Thyroid gland (tissue), 4 donors: ENCODE measurements around the gene ELOVL2. TPM values are rescaled to one million over a fixed set of nuclear protein-coding genes. Genes with fewer than 3 reads are reported as not detected.

Source experiments
- DNase-seq, 2 donors: peaks; one replicate each; pipeline ENCODE4 v3.0.0-alpha.2; 2019
- H3K27ac ChIP-seq, 3 donors: fragments of 200-600 bp; sonication (generic); 1 replicate in 2 of 3; 2 replicates in 1 of 3; pipeline ENCODE4 v1.5.1; 2016 to 2019; ENCODE audit warnings: mild to moderate bottlenecking in 1 of 3, moderate library complexity in 1 of 3
- H3K27me3 ChIP-seq: fragments of 200-600 bp; sonication (generic); one replicate; pipeline ENCODE4 v1.5.1; 2019
- H3K36me3 ChIP-seq, 2 donors: fragments of 200-600 bp; sonication (generic); one replicate each; pipeline ENCODE4 v1.5.1; 2016 to 2019
- H3K4me1 ChIP-seq, 2 donors: fragments of 200-600 bp; sonication (generic); one replicate each; pipeline ENCODE4 v1.5.1; 2017 to 2019
- H3K4me3 ChIP-seq, 3 donors: fragments of 200-600 bp; sonication (generic); replicated peaks in 1 of 3; 1 replicate in 2 of 3; 2 replicates in 1 of 3; pipeline ENCODE4 v1.5.1; 2016; ENCODE audit warnings: mild to moderate bottlenecking in 1 of 3
- H3K9me3 ChIP-seq: fragments of 200-600 bp; sonication (generic); one replicate; pipeline ENCODE4 v1.5.1; 2017
- POLR2A ChIP-seq, 2 donors: fragments of 450-650 bp; IDR thresholded peaks; one replicate each; pipeline ENCODE4 v1.6.1; 2017; ENCODE audit warnings: antibody characterized with exemption in 2 of 2, mild to moderate bottlenecking in 2 of 2, moderate library complexity in 1 of 2
- WGBS, 2 donors: methylation state at CpG; one replicate each; pipeline ENCODE4 v1.1.5; 2017; 5-methylcytosine and 5-hydroxymethylcytosine counted together
- intact Hi-C: fragments of 100-400 bp; cut with DNase I; formaldehyde crosslinking; loops from one replicate; pipeline ENCODE4 v1.15.1; 2023
- total RNA-seq, 4 donors: library from RNA; depleted of rRNA; stranded (reverse); fragments of >200 nt; gene quantifications; one replicate each; pipeline ENCODE4 v1.2.3, GENCODE V29; 2016
- TF ChIP-seq, protein P1 (sequence below), 6 experiments: fragments of 200-600 bp in 3 of 6; fragments of 450-650 bp in 3 of 6; sonication (generic) in 3 of 6; IDR thresholded peaks; one replicate each; pipeline ENCODE4 v1.5.1; 2016 to 2019; ENCODE audit warnings: antibody characterized with exemption in 6 of 6, mild to moderate bottlenecking in 2 of 6, inconsistent platforms in 1 of 6, moderate library complexity in 1 of 6

The ELOVL2 gene
- total RNA-seq, 4 donors from 2014 or later = 0.27 to 1.0 (median 0.72) TPM

DNA sequence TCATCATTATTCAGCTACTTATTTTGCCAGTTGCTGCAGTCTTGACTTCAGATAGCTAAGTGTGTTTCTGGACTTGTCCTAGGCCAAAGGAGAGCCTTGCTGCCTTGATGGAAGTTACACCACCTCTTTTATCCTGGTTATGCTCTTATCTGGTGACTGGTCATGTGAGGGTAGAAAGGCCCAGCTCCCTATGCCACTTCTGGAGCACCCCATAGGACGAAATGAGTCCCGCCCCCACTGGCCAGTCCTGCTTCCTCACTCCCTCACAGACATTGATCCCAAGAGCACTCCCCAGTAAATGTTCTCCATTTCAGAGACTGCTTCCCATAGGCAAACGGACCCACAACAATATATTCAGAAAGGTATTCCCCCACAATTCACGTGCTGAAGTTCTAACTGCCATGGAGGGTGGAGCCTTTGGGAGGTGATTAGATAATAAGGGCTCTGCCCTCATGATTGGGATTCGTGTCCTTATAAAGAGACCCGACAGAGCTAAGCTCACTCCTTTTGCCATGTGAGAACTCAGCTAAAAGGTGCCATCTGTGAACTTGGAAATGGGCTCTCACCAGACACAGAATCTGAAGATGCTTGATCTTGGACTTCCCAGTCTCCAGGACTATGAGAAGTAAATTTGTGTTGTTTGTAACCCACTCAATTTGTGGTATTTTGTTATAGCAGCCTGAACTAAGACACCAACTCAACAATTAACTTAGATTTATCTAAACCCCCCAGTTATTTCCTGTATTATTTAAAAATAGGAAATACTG is 21.5 kb upstream of the ELOVL2 start:
- DNase-seq = no peak
- TF ChIP-seq, protein P1, sequence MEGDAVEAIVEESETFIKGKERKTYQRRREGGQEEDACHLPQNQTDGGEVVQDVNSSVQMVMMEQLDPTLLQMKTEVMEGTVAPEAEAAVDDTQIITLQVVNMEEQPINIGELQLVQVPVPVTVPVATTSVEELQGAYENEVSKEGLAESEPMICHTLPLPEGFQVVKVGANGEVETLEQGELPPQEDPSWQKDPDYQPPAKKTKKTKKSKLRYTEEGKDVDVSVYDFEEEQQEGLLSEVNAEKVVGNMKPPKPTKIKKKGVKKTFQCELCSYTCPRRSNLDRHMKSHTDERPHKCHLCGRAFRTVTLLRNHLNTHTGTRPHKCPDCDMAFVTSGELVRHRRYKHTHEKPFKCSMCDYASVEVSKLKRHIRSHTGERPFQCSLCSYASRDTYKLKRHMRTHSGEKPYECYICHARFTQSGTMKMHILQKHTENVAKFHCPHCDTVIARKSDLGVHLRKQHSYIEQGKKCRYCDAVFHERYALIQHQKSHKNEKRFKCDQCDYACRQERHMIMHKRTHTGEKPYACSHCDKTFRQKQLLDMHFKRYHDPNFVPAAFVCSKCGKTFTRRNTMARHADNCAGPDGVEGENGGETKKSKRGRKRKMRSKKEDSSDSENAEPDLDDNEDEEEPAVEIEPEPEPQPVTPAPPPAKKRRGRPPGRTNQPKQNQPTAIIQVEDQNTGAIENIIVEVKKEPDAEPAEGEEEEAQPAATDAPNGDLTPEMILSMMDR (IDR thresholded peaks at IDR 0.05) = no peak
- no peak for TF ChIP-seq POLR2A (IDR thresholded peaks at IDR 0.05)
- WGBS, 2 donors = 95 to 100% methylated on average over 6 of the region's 6 CpGs
- H3K27ac ChIP-seq = no peak overlapping the region
- H3K9me3 ChIP-seq = no peaks in the 10 kb centered on the region
- H3K36me3 ChIP-seq = no peaks in the 10 kb centered on the region
- no peaks in the 10 kb centered on the region for H3K27me3 ChIP-seq
- intact Hi-C loops = loop anchor here (5.0 kb wide), 1 partner anchor 113 kb away; no protein-coding TSS in a partner anchor
- no peak overlapping the region for H3K4me3 ChIP-seq
- H3K4me1 ChIP-seq = no peaks in the 10 kb centered on the region

DNA sequence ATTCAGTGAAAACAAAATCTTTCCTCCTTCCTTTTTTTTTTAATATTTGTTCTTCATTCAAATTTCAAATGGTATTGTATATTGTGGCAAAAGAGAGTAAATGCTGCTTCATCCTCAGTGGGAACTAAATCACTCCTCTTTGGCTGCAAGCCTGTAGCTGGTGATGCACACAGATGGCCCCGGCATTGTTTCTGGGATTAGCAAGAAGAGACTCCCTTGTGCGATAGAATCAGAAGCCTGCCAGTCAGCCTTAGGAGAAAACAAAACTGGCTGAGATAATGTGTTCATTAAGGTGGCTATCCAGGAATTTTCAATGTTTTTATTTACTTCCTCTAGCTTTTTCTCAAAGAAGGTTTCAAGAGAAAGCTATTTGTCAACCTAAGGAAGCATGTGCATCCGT is 20.7 kb upstream of the ELOVL2 start:
- H3K9me3 ChIP-seq = no peaks in the 10 kb centered on the region
- WGBS, 2 donors = 64 to 67% methylated on average over 3 of the region's 3 CpGs
- TF ChIP-seq POLR2A (IDR thresholded peaks at IDR 0.05) = no peak
- TF ChIP-seq, protein P1 (IDR thresholded peaks at IDR 0.05) = no peak
- H3K27me3 ChIP-seq = no peaks in the 10 kb centered on the region
- H3K36me3 ChIP-seq = no peaks in the 10 kb centered on the region
- intact Hi-C loops = loop anchor here (5.0 kb wide), 1 partner anchor 113 kb away; no protein-coding TSS in a partner anchor
- H3K27ac ChIP-seq = no peak overlapping the region
- no peak overlapping the region for H3K4me3 ChIP-seq
- DNase-seq = no peak
- no peaks in the 10 kb centered on the region for H3K4me1 ChIP-seq

DNA sequence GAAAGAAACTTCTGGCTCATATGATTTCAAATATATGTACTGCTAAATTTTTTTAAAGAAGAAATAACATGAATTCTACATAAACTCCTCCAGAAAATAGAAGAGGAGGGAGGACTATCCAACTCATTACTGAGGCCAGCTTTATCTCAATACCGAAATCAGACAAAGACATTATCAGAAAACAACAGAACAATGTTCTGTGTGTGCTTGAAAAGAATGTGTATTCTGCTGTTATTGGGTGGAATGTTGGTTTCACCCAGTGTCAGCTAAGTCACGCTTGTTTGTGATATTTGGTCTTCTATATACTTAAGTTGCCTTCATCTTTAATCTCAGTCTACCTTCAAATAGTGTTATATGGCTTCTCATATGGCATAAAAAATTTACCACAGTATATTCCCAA is 18.6 kb upstream of the ELOVL2 start:
- 86 to 94% methylated on average over 2 of the region's 2 CpGs for WGBS, 2 donors
- H3K27ac ChIP-seq = no peak overlapping the region
- intact Hi-C loops = no loop called here
- no peaks in the 10 kb centered on the region for H3K36me3 ChIP-seq
- H3K9me3 ChIP-seq = no peaks in the 10 kb centered on the region
- H3K4me1 ChIP-seq = no peaks in the 10 kb centered on the region
- no peak for DNase-seq
- no peak overlapping the region for H3K4me3 ChIP-seq
- H3K27me3 ChIP-seq = no peaks in the 10 kb centered on the region
- TF ChIP-seq, protein P1 (IDR thresholded peaks at IDR 0.05) = no peak
- no peak for TF ChIP-seq POLR2A (IDR thresholded peaks at IDR 0.05)

DNA sequence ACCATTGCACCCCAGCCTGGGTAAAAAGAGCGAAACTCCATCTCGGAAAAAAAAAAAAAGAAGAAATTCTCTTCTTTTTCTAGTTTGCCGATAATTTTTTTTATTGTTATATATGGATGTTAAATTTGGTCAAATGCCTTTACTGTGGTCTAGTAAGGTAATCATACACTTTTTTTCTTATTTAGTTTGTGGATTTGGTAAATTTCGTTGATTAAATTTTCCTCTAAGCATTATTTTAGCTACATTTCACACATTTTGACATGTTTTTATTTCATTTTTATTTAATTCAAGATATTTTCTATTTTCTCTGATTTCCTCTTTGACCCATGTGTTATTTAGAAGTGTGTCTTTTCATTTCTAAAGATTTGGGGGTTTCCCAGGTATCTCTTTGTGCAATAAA is 18.0 kb upstream of the ELOVL2 start:
- DNase-seq = no peak
- 93 to 95% methylated on average over 4 of the region's 4 CpGs for WGBS, 2 donors
- Histone ChIP-seq H3K9me3 (no peaks in the 10 kb centered on the region), H3K27ac (no peak overlapping the region), H3K27me3 (no peaks in the 10 kb centered on the region), H3K36me3 (no peaks in the 10 kb centered on the region), H3K4me1 (no peaks in the 10 kb centered on the region), H3K4me3 (no peak overlapping the region)
- no peak for TF ChIP-seq POLR2A (IDR thresholded peaks at IDR 0.05)
- intact Hi-C loops = no loop called here

DNA sequence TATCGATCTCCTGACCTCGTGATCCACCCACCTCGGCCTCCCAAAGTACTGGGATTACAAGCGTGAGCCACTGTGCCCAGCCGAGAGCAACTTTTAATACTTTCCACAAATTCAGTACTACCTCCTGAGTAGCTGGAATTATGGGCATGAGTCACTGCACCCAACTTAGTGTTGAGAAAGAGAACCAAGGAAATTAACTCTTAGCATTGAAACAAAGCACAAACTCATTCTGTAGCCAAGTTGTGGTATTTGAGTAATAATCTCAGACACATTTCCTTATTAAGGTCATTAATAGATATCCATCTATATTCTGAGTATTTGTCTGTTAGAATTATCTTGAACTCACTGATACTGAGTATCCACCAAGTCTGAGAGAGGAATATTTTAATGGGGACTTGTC is 14.3 kb upstream of the ELOVL2 start:
- no peaks in the 10 kb centered on the region for H3K27me3 ChIP-seq
- intact Hi-C loops = no loop called here
- H3K27ac ChIP-seq = no peak overlapping the region
- H3K9me3 ChIP-seq = no peaks in the 10 kb centered on the region
- TF ChIP-seq POLR2A (IDR thresholded peaks at IDR 0.05) = no peak
- TF ChIP-seq, protein P1 (IDR thresholded peaks at IDR 0.05) = no peak
- no peaks in the 10 kb centered on the region for H3K4me1 ChIP-seq
- WGBS, 2 donors = 98 to 99% methylated on average over 5 of the region's 5 CpGs
- no peak overlapping the region for H3K4me3 ChIP-seq
- H3K36me3 ChIP-seq = no peaks in the 10 kb centered on the region
- no peak for DNase-seq
